Hematopoietic multipotent progenitor cell (in vitro differentiated cells): Measurements from ENCODE around the gene PEX26. TPM values are rescaled to one million over a fixed set of nuclear protein-coding genes. Genes with fewer than 3 reads are reported as not detected.
"Not testable (repeated sequence)": the region's sequence is repeated elsewhere in the genome, so short reads cannot be mapped to it uniquely, and the experiment has no call there.

Source experiments
- DNase-seq, 3 donors: peaks; one replicate each; pipeline ENCODE4 v3.0.0-alpha.2; 2011 to 2015; ENCODE audit warnings: low read depth in 2 of 3, low spot score in 2 of 3
- total RNA-seq: library from RNA; depleted of rRNA; stranded (reverse); fragments of >200 nt; gene quantifications from one replicate; pipeline ENCODE4 v1.2.3, GENCODE V29; 2012

The PEX26 gene
- total RNA-seq, 1 donor = 21.3 TPM

- DNase-seq = no peak
Observed at GRCh38 chr22:18056161-18056666, 21.6 kb upstream of the PEX26 start.

DNA sequence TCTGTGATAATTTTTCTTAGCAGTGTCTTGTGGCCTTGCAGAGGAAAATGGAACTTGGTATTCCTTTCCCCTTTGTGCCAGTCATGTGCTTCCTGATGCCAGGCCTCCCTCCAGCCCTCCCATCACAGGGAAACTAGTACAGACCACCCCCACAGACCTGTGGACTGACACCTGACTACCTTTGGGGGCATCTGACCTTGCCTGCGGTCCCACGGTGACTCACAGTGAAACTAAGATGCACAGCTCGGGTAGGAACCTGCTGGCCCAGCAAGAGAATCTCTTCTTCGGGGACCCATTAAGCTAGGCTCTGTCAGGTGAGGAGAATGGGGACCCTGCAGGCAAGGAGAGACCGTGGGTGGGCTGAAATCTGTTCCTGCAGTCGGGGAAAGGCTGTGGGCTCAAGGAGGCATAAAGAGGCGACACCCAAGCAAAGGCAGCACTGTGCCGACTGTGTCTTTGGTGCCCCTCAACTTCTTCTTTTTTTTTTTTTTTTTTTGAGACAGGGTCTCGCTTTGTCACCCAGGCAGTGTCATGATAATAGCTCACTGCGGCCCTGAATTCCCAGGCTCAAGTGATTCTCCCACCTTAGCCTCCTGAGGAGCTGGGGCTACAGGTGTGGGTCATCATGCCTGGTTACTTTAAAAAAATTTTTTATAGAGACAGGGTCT is 20.8 kb upstream of the PEX26 start:
- no peak for DNase-seq

- DNase-seq = peak in 2 of 3 donors; percentile 9 to 24
Observed at GRCh38 chr22:18057568-18058209, 20.1 kb upstream of the PEX26 start.

DNA sequence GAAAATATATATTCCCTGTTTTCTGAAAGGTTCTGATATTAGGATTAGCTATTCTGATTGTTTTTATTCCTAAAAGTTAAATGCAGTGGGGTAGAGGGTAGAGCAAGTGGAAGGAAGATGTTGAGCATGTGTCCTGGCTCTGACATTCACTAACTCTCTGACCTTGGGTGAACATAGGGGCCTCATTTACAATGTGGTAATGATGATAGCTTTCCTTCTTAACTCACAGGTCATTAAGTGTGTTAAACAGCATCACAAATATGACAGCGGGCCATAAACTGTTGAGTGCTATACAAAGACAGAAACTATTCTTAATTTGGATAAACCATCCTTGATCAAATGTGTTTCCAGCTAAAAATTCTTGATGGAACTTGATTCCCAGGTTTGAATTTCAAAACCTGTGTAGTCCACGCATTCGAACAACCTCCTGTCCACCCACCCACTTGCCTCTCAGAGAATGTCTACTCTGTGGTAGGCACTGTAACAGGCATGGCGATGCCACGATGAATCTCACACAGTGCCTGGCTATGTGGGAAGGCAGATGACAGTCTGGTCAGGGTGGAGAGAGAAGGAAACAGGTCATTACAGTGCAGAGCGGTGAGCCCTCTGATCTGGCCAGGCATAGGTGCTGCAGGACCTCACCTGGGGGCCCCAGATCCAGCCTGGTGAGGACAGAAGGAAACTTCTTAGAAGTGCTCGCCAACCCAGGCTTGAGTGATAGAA is 19.3 kb upstream of the PEX26 start:
- DNase-seq = no peak

DNA sequence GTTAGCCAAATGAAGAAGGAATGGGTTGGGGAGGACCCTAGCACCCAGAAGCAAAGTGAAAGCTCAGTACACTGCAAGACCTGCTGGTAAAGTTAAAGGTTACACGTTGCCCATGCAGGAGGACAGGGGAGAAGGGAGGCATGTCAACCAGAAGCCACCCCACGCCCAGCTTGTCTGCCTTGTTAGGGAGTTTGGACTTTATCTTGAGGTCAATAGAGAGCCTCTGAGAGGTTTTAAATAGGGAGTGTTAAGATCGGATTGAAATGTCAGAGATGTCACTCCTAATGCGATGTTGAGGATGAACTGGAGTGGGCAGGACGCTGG is 18.7 kb upstream of the PEX26 start:
- no peak for DNase-seq

DNA sequence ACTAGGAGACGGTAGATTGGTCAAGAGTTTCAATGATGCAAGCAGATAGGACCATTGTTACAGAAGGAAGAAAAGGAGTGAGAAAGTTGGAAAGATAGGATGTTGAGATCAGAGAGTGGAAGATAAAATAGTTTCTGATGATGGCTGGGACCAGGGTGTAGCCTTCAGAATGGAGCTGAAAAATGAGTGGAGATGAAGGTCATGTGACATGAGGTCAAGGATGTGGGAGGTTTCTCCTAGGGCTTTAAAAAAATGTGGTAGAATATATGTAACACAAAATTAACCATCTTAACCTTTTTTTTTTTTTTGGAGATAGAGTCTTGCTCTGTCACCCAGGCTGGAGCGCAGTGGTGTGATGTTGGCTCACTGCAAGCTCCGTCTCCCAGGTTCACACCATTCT is 18.3 kb upstream of the PEX26 start:
- DNase-seq = no peak

- DNase-seq = no peak
Observed at GRCh38 chr22:18059991-18060390, 17.8 kb upstream of the PEX26 start.

GRCh38 chr22:18060646-18061620 is 16.9 kb upstream of the PEX26 start:
- DNase-seq = no peak

- DNase-seq = no peak
Observed at GRCh38 chr22:18062421-18062820, 15.4 kb upstream of the PEX26 start.

DNA sequence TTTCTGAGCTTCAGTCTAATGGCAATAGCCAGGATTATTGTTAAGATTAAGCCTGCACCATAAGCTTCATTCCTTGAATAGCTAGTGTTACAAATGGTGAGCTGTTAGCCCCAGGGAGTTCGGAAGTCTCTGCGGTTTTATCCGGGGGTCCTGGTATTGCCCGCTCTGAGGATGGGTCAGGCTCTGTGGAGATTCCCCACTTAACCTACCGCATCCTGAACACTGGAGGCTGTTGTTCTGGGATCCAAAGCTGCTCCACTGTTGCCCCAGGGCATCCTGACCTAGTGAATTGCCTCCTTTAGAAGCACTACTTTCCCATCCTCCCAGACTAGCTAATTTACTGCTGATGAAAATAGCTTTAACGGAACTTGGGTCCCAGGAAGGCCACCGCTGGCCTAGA is 14.5 kb upstream of the PEX26 start:
- DNase-seq = no peak

- DNase-seq = not testable (repeated sequence)
Observed at GRCh38 chr22:18063715-18064114, 14.1 kb upstream of the PEX26 start.

DNA sequence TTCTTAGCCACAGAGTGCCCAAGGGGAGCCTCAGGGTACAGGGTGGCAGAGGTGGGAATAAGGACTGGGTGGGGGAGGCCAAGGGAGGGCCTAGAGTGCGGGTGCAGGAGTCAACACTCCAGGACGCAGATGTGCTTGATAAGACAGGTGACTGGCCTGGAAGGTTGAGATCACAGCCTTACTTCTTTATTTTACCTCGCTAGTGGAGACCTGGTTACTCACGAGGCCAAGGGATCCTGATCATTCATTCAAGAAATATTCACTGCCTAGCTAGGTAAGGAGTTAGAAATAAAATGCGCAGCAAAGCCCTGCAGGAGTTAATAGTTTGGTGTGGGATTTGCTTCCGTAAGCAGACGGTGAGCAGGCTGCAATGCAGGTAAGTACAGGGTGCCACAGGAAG is 13.2 kb upstream of the PEX26 start:
- DNase-seq = no peak

- DNase-seq = peak in 1 of 3 donors; percentile 26
Observed at GRCh38 chr22:18065256-18065655, 12.5 kb upstream of the PEX26 start.

DNA sequence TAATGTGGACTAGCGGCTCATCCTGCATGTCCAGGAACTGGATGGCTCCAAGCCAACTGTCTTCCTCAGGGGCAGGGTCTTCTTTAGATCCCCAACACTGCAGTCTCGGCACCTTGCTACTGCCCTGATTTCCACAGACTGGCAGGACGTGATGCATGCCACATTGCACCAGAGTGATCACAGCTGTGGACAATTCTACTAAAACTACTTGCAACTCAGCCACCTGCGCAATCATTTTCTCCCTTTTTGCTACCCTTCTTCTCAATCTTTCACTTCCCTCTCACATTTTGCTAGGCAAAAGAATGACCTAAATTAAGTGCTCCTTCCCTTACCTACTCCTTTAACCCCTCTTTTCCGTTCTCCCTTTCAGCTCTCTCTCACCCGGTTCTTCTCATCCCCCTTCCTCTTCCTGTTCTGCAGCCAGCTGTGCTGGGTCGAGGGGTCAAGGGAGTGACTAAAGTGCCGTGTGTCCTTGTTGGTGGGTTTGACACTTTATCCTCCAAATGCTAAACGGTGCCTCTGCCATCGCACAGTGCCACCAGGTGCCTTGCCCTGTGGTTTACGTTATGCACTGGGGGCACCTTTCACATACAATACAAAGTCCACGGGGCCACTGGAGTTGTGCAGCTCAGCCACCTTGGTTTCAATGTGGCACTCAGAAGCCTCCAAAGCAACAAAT is 11.5 kb upstream of the PEX26 start:
- DNase-seq = no peak

DNA sequence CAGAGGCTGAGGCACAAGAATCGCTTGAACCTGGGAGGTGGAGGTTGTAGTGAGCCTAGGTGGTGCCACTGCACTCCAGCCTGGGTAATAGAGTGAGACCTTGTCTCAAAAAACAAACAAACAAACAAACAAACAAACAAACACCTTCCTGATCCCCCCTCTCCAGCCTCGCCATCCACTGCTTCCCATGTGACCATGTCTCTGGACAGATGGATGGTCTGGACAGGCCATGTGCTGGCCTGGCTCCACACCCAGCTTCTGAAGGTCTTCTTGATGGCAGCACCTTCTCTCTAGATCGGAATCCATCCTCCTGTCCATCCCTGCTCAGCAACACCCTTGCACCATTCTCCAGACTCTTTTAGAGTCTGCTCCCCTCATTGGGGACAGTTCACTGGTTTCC is 10.7 kb upstream of the PEX26 start:
- no peak for DNase-seq

DNA sequence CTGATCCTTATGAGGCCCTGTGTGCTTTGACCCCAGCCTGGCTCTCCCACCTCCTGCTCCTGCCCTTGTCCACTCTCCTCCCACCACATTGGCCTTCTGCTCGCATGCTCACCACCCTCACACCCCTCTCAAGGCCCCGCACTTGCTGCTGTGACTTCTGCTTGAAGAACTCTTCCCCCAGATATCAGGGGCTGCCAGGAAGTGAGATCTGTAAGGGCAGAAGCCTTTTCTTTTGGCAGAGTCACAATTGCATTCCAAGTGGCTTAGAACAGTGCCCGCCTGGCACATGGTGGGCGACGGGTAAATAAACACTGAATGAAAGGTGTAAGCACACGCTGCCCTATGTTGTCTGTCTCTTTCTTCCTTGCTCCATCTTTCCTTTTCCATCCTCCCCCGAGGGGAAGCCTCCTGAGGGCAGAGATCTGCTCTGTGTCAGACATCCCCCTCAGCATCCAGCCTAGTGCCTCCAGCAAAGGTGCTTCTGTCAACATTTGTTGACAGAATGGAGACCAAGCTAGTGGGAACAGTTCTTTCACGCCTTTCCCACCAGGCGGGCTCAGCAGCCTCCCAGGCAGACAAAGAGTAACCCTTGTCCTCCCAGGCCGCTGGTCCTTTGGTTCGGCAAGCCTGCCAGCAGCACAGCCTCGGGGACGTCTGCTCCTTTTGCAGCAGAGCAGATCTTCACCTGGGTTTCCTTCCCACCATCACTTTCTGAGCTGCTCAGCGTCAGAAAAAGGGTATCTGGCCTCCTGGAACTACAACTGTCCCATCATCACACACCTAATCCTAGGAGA is 10.0 kb upstream of the PEX26 start:
- no peak for DNase-seq

DNA sequence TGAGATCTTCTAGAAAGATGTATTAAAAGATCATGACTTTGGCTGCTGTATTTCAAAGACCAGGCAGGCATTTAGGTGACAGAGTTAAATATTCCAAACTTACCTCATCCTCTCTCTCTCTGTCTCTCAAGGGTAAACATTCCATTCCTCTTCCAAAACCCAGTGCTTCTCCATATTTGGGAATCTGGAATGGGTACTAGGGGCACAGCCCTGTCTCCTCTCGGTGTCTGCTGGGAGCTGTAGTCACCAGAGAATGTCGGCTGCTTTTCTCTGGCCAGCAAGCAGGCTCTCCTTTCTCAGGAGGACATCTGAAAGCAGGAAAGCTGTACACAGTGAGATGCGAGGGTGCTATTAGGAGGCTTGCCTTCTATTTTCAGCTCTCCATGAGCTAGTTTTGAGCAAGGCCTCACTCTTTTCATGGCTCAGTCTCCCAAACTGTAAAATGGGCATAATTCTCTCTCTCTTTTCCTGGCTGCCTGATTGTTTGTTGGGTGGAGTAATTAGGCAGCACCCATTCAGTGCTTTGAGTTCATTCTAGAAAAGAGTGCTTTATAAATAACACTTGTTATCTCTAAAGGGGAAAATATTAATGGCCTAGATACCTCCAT is 9.3 kb upstream of the PEX26 start:
- DNase-seq = no peak

- DNase-seq = no peak
Observed at GRCh38 chr22:18069041-18069440, 8.7 kb upstream of the PEX26 start.

DNA sequence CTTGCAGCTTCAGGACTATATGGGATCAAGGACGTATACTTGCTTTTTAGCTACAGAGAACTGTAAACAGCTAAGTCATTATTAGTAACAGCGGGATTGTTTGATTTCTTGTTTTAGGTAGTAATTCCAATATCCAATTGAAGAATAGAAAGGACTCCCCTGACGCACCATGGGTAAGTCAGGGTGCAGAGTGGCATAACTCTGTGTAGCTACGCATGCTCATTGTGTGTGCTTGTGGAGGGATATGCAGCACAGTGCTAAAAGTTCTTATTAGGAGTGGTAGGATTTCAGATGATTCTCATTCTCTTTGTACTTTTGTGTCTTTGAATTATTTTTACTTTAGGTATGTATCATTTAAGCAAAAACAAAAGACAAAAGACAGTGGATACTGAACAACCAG is 7.7 kb upstream of the PEX26 start:
- no peak for DNase-seq
